KG1 (cell line): ENCODE measurements around the gene APOA5.

Experiments
- DNase-seq: peaks from one replicate; lab custom pipeline; 2025; lab: John Stamatoyannopoulos, UW

APOA5 gene

DNA sequence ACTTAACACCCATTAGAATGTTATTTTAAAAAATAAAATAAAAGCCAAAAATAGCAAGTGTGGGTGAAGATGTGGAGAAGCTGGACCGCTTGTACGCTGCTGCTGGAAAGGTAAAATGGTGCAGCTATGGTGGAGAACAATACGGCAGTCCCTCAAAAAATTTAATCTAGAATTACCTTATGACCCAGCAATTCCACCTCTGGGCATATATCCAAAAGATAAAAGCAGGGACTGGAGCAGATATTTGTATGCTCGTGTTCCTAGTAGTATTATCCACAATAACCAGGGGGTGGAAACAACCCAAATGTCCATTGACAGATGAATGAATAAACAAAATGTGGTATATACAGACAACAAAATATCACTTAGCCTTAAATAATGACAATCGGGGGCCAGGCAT is 6.1 kb upstream of the APOA5 start:
- DNase-seq = no peak

DNA sequence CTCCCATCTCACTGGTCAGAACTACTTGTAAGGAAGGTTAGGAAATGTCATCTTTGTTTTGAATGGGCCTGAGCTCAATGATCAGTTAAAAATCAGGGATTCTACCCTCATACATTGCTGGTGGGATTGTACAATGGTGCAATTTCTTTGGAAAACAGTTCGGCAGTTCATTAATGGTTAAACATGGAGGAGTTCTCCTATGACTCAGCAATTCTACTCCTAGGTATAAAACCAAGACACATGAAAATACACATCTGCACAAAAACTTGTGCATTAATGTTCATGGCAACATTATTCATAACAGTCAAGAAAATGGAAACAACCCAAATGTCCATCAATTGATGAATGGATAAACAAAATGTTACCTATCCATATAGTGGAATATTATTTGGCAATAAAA is 4.9 kb upstream of the APOA5 start:
- DNase-seq = no peak

DNA sequence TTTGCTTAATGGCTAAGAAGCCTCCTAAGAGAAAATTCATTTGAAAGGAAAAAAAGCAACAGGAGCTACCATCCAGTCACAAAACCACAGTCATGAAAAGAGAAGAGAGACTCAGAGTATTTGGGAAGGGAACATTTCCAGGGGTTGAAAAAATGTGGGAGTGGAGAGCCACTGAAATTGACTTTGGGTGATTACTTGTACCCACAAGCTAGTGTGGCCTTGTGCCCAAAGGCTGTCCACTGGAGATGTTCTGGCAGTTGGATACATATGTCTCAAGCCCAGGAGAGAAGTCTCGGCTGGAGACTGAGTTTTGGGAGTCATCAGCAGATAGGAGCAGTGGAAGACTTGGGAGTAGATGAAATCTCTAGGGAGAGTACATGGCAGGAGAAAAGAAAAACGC is 3.2 kb upstream of the APOA5 start:
- no peak for DNase-seq

DNA sequence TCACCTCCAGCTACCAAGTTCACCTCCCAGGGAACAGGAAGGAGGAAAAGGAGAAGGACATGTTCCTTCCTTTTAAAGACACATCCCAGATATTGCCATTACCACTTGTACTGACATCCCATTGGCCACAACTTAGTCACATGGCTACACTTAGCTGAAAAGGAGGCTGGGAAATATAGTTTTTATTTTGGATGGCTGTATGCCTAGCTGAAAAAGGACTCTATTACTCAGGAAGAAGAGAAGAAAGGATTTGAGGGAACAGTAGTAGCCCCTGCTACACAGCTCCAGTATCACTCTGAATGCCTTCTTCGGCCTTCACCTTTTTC is 2.1 kb upstream of the APOA5 start:
- no peak for DNase-seq

DNA sequence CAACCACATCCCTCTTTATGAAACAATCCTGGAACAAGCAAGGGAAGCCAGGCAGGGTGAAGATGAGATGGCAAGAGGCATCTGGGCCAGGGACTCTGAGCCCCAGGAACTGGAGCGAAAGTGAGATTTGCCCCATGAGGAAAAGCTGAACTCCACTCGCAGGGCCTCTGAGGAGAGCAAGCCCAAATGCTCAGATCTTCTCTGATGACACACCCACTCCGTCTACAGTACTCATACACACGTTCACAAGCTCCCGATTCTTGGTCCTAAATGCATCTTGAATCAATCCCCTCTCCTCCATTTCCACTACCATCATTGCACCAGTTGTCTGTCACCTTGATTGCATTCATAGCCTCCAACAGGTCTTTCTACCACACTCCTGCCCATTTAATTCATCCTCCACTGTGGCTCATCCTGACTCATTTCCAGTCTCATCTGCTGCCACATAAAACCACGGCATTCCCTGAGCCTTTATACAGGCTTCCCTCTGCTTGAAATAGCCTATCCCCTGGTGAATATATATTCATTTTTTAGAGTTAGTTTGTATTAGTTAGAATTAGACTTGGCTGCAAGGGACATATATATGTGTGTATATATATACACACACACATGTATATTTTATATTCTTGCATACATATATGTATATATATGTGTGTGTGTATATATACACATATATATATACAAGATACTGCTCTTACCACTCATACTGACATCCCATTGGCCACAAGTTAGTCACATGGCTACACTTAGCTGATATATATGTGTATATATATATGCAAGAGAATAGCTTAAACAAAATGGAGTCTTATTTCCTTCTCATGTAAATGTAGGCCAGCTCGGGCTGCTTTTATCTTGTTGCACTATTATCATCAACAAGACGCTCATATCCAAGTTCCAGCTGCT is 1.4 kb upstream of the APOA5 start:
- no peak for DNase-seq

DNA sequence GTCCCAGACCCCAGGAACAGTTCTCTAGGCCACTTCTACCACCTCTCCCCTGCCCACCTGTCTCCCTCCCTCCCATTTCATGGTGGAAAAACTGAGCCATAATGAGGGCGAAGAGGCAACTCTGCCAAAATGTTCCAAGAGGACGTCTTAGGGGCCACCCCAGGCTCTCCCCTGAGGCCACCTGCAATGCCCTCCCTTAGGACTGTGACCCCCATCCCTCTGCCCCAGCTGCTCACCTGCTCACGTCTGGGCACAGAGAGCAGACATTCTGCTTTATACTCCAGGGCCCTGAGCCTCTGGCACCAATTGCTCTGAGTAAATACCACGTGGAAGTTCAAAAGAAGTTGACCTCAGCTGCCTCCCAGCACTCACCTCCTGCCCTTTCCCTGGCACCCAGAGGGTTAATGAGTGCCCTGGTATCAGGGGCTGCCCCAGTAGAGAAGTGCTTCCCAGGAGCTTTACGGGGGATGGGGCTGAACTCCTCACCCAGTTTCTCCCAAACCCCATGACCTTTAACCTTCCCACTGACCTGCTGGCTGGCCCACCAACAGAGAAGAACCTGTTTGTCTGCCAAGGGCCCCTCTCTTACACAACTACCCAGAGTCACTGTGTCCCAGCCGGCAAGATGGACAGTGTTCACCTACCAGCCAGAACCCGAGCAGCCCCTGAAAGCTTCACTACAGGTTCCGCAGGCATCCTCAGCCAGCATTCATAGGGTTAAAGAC is 627 bp upstream of the APOA5 start:
- DNase-seq = no peak

DNA sequence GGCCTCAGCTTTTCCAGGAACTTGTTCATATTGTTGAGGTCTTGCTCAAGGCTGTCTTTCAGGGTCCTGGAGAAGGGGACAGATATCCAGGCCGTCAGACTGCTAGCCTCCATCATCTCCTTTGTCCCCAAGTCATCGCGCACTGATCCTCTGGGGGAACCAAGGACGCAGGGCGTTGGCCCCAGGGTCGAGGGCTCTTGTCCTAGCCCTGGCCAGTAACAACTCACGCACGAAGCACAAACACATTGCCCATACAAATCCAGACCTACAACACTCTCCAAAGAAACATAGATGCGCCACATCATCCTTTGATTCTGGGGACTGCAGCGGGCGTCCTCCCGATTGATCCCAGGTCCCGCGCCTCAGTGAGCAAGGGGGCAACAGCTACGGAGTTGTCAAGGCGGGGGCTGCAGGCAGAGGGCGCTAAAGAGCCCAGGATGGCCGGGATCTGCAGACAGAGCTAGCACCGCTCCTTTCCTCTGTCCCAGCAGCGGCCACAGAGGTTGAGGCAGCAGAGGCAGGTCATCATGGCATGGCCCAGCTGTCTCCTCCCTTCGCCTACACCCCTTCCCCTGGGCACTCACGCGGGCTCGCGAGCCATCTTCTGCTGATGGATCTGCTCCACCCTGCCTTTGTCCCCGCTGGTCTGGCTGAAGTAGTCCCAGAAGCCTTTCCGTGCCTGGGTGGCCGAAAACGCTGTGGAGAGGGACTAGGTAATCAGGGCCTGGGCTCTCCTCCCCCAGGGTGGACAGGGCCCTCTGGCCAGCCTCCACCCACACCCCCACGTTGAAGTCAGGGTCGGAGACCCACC is 472 bp downstream of the APOA5 start:
- peak; percentile 71 for DNase-seq

DNA sequence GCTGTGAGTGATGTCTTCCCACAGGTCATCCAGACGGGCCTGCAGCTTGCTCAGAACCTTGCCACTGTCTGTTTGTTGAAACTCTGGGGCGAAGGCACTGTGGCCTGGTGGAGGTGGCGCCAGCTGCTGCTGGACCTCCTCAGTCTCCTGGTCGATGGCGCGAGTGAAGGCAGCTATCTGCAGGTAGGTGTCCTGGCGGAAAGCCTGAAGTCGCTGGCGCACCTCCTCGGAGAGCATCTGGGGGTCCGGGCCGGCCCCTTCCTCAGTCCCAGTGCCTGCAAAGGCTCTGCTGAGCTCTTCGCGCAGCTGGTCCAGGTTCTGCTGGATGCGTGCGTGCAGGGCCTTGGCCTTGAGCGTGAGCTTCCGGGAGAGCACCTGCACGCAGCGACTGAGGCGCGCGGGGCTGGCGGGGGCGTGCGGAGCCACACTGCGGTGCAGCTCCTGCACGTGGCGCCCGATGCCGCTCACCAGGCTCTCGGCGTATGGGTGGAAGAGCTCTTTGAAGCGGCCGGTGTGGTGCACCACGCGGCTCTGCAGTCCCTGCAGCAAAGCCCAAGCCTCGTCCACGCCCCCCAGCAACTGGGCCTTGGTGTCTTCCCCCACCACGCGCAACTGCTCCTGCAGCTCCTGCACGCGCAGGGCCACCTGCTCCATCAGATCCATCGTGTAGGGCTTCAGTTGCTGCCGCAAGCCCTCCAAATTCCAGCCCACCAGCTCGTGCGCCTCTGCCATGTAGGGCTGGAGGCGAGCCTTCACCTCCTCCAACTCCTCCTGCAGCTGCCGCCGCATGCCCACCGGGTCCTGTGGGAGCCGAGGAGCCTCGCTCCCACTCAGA is 1.3 kb downstream of the APOA5 start:
- DNase-seq = no peak

DNA sequence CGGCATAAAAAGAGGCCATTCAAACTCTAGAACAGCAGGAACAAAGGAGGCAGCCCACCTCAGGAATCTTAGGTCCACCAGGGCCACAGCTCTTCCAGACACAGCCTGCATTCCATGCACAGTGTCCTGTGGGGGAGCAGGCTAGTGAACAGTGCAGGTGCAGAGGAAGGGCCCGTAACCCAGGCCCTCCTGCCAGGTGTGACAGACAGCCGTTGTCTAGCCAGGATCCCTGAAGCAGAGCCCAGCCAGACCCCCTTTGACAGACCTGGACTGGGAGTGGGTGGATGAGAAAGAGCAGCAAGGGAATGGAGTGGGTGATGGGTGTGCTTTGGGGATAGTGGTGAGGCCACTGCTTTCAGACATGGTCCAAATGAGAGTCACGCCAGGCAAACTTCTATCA is 2.7 kb downstream of the APOA5 start:
- DNase-seq = no peak

DNA sequence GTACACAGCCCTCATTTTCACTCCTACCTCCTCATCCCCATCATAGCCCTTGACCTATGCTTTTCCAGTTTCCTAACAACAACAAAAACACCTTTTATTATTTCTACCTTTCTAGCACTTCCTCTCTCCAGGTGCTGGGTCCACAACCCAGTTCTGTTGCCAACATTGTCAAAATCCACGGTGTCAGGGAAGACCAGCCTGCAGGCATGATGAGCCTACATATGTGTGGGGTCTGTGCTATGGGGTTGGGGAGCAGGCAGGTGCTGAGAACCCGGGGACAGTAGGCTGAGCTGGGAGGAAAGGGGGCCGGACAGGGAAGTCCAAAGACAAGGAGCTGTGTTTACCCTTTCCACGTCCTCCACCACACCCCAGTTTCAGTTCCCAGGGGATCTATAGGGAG is 3.1 kb downstream of the APOA5 start:
- DNase-seq = no peak

DNA sequence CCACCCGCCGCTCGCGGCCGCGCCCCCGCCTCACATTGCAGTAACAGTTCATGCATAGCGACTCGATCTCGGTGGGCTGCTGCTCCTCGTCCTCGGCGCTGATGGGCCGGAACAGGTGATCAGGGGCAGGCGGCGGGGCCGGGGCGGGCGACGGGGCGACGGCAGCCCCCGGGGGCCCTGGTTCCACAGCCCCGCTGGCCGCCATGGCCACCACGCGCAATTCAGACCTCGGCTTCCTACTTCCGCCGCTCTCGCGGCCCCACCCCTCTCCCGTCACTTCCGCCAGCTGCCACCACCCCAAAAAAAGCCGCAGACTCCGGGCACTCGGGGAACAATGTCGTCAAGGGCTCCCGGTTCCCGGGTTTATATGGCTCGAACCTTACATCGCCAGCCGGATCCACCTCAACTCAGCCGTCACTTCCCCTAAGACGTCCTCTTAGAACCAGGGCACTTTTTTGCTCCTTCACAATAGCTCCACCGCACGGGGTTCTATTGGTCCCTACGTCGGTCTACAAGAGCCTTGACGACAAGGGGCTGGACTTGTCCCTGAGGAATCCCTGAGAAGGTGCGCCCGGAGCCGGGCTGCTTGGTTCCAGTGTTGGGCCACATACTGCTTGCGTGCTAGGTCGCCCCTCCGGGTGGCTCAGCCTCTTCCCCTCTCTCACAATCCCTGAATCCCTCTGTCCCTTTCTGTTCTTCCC is 3.7 kb downstream of the APOA5 start, which contains the start of gene ZPR1:
ZPR1 (minus strand) TSS at position 238 of the 701 bp plus-strand sequence; CDS start at position 205, 33 bp downstream.
- peak; percentile 90 for DNase-seq

DNA sequence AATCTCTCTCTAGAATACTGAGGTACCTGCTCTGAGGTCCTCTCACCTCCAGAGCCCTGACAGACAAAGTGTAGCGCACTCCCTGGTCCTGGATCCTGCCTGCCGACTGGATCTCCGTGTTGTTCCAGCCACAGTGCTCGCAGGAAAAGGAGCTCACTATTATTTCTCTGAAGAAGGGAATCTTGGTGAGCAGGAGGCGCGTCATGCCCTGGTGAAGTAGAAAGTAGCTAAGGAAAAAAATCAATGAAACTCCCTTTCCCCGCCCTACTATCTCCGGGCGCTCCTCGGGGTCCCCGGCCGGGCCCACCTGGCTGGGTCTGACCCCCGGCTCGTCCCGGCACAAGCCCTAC is 4.3 kb downstream of the APOA5 start:
- DNase-seq = no peak

DNA sequence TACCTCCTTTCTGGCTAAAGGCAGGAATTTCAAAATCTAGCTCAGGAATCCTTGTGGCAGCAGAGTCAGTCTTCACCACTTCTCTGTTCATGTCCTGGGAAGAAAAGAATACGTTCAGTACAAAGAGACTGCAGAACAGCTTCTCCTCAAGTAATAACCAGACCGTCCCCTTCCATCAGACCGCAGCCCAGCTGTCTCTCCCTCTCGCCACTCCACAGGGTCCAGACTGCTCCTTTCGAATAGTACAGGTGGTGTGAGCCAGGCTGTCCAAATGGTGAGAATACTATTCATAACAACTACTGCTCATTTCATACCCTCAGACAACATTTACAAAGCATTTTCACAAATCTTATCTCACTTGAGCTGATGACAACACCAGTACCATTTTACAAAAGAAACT is 4.7 kb downstream of the APOA5 start:
- no peak for DNase-seq

DNA sequence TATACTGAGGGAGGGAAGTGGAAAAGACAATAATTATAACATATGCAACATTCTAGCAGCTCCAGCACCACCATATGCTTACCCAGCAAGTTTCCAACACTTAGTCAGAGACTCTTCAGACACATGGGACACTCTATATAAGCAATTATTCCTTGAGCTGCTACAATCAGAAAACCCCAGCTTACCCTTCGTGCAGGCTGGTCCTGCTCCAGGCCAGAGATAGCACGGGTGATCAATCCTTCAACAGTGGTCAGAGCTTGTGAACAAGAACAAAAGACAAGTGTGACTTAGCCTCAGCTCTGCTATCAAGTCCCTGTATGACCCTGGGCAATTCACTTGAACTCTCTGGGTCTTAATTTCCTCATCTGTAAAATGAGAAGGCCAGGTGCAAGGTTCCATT is 5.4 kb downstream of the APOA5 start:
- DNase-seq = no peak

DNA sequence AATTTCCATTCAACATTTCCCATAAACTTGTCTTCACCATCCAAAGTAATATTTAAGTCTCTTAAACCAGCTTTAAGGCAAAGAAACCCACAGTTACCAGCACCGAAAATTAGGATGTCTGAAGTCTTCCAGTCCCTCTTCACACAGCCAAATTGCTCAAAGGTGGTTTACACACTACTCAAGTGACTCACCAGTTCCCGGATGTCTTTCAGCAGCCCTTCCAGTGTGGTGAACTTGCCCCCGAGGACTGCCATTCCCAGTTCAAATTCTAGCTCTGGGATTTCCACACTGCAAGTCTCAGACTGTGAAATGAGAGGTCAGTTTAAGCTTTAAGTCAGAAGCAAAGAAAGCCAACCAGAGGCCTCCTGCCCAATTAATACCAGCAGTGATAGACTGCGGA is 9.0 kb downstream of the APOA5 start:
- no peak for DNase-seq

DNA sequence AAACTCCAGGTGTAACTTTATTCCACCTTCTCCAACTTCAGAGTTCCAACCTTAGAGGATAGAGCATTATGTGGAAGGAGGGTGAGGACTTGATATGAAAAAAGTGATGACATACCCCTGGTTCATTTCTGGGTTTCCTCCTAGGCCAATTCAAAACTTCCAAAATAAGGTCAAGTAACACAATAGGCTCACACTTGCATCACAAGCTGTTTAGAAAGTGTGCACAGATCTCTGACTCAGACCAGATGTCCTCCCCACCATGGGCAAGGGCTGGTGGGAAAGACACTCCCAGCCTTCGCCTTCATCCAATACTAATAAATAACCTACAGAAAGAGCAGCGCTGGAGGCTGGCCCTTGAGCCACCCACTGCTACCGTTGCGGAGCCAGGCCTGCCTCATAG is 13.1 kb downstream of the APOA5 start:
- no peak for DNase-seq

DNA sequence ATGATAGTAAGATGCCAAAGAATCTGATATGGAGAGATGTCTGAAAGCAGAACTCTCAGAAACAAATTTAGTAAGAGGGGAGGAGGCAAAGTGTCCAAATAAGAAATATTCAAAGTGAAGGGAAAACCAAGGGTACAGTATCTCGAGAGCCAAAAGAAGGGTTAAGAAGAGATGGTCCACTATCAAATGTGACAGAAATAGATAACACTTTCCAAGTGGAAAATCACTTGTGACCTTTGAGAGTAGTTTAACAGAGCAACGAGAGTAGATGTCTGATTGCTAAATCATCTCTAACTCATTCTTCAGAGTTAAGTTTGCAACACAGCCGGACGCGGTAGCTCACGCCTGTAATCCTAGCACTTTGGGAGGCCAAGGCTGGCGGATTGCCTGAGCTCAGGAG is 14.6 kb downstream of the APOA5 start:
- no peak for DNase-seq

DNA sequence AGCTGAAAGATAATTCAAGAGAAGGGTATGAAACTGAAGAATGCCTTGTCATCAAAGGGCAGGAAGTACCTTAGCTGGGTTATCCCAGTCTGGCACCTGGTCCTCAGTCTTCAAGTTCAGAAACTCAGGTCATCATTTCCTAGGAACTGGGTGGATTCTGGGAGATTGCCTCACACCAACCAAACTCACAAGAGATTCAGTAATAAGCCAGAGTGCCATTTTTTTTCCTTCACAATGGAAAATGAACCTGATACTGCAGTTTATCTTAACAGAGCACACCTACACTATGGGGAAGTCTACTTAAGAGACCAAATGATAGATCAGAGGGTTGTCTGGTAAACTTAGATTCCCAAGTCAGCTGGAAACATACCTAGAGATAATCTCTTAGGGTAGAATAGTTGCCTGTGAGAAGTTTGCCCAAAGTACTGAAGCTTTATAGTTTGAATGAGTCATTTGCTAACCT is 15.1 kb downstream of the APOA5 start:
- DNase-seq = no peak

DNA sequence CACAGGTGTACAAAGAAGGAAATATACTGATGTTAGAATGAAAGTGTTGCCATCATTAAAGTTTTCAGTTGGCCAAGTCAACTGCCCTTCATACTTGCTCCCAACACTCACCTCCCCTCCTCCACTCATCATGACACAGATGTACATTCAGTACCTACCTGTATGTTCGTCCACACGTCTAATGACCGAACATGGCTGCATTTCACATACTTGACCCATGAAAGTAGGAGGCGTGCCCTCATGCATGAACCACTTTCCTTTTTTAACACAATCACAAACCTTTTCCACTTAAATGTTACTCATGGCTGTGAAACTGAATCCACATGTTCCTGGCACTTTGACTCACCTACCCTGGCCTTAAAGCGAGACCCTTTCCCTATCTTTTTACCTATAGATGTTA is 15.7 kb downstream of the APOA5 start:
- no peak for DNase-seq

DNA sequence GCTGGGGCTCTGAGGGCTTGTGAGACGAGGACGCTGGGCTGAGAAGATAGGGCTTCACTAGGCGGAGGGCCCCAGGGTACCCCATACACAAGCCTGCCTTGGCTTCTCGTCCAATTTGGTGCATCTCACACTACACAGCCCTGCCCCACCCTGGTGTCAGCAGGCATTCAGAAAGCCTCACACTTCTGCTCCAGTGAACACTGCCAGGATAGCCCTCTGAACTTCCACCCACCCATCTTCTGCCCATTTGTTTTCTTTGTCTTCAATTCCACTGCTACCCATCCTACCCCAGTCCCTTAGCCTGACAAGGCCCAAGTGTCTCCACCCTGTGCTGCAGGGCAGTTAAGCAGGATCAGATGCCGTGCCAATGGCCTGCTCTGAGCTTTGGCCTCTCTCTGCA is 17.0 kb downstream of the APOA5 start:
- no peak for DNase-seq
